Spleen (tissue), 3 donors: ENCODE data around the gene TFB1M.

ENCODE experiments used
- POLR2A ChIP-seq, 3 donors: fragments of 450-650 bp; IDR thresholded peaks; one replicate each; pipeline ENCODE4 v1.5.1; 2017; ENCODE audit warnings: antibody characterized with exemption in 3 of 3, mild to moderate bottlenecking in 1 of 3
- POLR2AphosphoS5 ChIP-seq, 3 donors: sonication (generic); formaldehyde crosslinking; IDR thresholded peaks; one replicate each; pipeline ENCODE4 v1.5.1; 2017; ENCODE audit warnings: antibody characterized with exemption in 3 of 3

DNA sequence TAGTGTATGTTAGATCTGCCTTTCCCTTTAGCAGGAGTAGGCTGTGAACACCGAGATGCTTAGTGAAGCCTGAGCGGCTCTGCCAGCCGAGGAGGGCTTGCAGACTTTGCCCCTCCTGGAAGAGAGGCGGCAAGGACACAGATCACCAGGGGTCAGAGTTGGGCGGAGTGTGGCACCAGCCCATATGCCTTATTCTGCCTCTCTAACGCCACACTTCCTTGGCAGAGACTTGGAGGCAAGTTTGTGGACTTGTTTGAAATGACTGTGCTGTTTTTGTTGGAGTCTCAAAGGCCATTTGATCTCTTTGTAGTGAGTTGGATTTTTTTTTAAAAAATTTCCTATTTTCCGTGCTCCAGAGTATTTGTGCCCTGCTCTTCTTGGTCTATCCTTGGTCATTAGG, 95.0 kb downstream of the TFB1M start:
- TF ChIP-seq POLR2AphosphoS5 (IDR thresholded peaks at IDR 0.05) (no peak), POLR2A (IDR thresholded peaks at IDR 0.05) (no peak)
